GM12873 (cell line): ENCODE results near the gene CRX.

Experiments used
- TF ChIP-seq, protein P1 (sequence below): IDR thresholded peaks from 2 replicates; pipeline ENCODE4 v1.5.1; 2012; ENCODE audit warnings: low read depth, mild to moderate bottlenecking, moderate library complexity, low read length, control low read depth; ENCODE audit not compliant: insufficient read depth; ENCODE audit errors: missing control alignments

Gene CRX

DNA sequence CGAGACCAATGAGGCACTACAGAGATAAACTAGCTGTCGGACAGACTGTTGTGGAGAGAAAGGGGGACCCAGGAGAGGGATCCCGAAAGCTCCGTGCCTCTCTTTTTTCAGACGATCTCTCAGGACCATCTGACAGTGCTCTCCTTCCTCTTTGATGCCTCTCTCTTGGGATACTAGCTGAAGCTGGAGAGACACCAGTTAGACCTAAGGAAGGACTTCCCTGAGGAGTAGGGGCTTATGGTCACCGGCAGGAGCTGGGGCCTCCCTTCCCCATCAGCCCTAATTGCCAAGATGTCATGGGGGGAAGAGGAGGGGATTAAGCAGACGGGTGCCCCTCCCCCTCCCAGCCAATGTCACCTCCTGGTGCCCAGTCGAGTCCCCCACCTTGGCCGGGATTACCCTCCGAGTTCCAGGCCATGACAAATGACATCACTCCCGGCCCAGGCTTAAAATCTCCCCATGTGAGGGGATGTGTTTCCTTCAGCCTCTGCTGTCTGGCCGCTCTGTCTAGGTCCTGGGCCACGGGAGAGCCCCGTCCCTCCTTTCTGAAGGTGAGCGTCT is at the start of gene CRX:
Gene CRX (plus strand): TSS at position 478 of the 561 bp plus-strand sequence. CDS start 12,507 bp downstream, outside the sequence.
- TF ChIP-seq, protein P1, sequence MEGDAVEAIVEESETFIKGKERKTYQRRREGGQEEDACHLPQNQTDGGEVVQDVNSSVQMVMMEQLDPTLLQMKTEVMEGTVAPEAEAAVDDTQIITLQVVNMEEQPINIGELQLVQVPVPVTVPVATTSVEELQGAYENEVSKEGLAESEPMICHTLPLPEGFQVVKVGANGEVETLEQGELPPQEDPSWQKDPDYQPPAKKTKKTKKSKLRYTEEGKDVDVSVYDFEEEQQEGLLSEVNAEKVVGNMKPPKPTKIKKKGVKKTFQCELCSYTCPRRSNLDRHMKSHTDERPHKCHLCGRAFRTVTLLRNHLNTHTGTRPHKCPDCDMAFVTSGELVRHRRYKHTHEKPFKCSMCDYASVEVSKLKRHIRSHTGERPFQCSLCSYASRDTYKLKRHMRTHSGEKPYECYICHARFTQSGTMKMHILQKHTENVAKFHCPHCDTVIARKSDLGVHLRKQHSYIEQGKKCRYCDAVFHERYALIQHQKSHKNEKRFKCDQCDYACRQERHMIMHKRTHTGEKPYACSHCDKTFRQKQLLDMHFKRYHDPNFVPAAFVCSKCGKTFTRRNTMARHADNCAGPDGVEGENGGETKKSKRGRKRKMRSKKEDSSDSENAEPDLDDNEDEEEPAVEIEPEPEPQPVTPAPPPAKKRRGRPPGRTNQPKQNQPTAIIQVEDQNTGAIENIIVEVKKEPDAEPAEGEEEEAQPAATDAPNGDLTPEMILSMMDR, result no peak

- TF ChIP-seq, protein P1, result no peak
Measured at GRCh38 chr19:47776568-47776967, 45.2 kb upstream of the CRX start.

- TF ChIP-seq, protein P1, result no peak
Measured at GRCh38 chr19:47778049-47778953, 43.4 kb upstream of the CRX start, which contains the start of gene SELENOW. Gene SELENOW (plus strand): TSS chr19:47778703. CDS start chr19:47778786, 83 bp downstream.

GRCh38 chr19:47778954-47779351 is 42.8 kb upstream of the CRX start:
- TF ChIP-seq, protein P1, result no peak

GRCh38 chr19:47779524-47780214 is 42.1 kb upstream of the CRX start:
- TF ChIP-seq, protein P1, result no peak

DNA sequence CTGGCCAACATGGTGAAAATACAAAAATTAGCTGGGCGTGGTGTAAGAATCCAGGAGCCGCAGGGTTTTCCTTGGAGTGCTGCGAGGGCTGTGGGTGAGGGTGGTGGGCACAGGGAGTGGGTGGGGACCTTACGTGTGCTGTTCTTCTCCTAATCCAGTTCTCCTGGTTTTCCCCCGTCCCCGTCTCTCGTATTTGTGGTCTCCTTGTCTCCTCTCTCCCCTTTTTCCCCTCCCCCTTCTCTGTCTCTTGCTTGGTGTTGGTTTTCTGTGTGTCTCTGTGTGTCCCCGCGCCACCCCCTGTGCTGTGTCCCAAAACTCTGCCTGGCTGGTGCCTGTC is 41.6 kb upstream of the CRX start:
- TF ChIP-seq, protein P1, result no peak
